Ishikawa (cell line): ENCODE measurements around the gene BAIAP3.

Experiments
- CEBPB ChIP-seq: IDR thresholded peaks from 2 replicates; pipeline ENCODE4 v1.6.1; 2012
- CREB1 ChIP-seq: IDR thresholded peaks from 2 replicates; pipeline ENCODE4 v1.6.1; 2012; ENCODE audit warnings: low read depth
- EGR1 ChIP-seq: IDR thresholded peaks from 2 replicates; pipeline ENCODE4 v1.6.1; 2012
- EP300 ChIP-seq: IDR thresholded peaks from 2 replicates; pipeline ENCODE4 v1.6.1; 2012; ENCODE audit warnings: borderline replicate concordance
- FOXM1 ChIP-seq: IDR thresholded peaks from 2 replicates; pipeline ENCODE4 v1.6.1; 2012; ENCODE audit warnings: low read depth, borderline replicate concordance
- RAD21 ChIP-seq: IDR thresholded peaks from 2 replicates; pipeline ENCODE4 v1.6.1; 2012; ENCODE audit warnings: low read depth
- TAF1 ChIP-seq: IDR thresholded peaks from 2 replicates; pipeline ENCODE4 v1.6.1; 2012; ENCODE audit warnings: low read depth, mild to moderate bottlenecking
- TEAD4 ChIP-seq: IDR thresholded peaks from 2 replicates; pipeline ENCODE4 v1.6.1; 2012
- YY1 ChIP-seq: IDR thresholded peaks from 2 replicates; pipeline ENCODE4 v1.6.1; 2012; ENCODE audit warnings: low read depth
- ZBTB7A ChIP-seq: IDR thresholded peaks from 2 replicates; pipeline ENCODE4 v1.6.1; 2012; ENCODE audit warnings: low read depth
- TF ChIP-seq, protein P1 (sequence below): IDR thresholded peaks from 2 replicates; pipeline ENCODE4 v1.6.1; 2012; ENCODE audit warnings: low read depth, mild to moderate bottlenecking
- TF ChIP-seq, protein P2 (sequence below): IDR thresholded peaks from 2 replicates; pipeline ENCODE4 v1.6.1; 2012
- TF ChIP-seq, protein P3 (sequence below): IDR thresholded peaks from 2 replicates; pipeline ENCODE4 v1.6.1; 2012

DNA sequence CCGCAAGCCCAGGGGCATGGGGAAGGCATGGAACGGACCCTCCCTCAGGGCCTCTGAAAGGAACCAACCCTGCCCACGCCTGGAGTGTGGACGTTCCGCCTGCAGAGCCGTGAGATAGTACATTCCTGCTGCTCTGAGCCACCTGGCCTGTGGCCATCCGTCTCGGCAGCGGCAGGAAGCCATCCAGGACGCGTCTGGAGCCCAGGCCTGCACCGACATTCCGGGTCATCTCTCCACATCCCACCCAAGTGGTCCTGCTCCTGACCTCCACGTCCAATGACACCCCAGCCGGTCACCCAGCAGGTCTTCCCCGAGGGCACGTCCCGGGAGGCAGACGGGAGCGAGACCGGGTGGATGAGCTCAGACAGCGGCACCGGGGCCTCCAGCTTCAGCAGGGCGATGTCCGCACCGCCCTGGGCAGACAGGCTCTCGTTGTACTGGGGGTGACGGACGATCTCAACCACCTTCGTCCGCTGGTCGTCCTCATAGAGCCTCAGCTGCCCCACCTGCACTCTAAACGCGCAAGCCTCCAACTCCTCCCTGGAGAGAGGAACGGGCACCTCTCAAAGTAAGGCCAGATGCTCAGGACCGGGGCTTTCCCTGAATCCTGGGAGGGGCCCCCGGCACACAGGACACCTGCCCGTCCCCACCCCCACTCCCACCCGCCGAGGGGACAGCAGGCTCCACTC, 45.3 kb upstream of the BAIAP3 start:
- TF ChIP-seq RAD21 (no peak), TAF1 (no peak), FOXM1 (no peak), YY1 (no peak), EP300 (no peak), CREB1 (no peak), CEBPB (no peak), TEAD4 (no peak), ZBTB7A (no peak), EGR1 (no peak)
- TF ChIP-seq, protein P1, sequence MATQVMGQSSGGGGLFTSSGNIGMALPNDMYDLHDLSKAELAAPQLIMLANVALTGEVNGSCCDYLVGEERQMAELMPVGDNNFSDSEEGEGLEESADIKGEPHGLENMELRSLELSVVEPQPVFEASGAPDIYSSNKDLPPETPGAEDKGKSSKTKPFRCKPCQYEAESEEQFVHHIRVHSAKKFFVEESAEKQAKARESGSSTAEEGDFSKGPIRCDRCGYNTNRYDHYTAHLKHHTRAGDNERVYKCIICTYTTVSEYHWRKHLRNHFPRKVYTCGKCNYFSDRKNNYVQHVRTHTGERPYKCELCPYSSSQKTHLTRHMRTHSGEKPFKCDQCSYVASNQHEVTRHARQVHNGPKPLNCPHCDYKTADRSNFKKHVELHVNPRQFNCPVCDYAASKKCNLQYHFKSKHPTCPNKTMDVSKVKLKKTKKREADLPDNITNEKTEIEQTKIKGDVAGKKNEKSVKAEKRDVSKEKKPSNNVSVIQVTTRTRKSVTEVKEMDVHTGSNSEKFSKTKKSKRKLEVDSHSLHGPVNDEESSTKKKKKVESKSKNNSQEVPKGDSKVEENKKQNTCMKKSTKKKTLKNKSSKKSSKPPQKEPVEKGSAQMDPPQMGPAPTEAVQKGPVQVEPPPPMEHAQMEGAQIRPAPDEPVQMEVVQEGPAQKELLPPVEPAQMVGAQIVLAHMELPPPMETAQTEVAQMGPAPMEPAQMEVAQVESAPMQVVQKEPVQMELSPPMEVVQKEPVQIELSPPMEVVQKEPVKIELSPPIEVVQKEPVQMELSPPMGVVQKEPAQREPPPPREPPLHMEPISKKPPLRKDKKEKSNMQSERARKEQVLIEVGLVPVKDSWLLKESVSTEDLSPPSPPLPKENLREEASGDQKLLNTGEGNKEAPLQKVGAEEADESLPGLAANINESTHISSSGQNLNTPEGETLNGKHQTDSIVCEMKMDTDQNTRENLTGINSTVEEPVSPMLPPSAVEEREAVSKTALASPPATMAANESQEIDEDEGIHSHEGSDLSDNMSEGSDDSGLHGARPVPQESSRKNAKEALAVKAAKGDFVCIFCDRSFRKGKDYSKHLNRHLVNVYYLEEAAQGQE: no peak
- TF ChIP-seq, protein P2, sequence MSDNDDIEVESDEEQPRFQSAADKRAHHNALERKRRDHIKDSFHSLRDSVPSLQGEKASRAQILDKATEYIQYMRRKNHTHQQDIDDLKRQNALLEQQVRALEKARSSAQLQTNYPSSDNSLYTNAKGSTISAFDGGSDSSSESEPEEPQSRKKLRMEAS: no peak
- TF ChIP-seq, protein P3, sequence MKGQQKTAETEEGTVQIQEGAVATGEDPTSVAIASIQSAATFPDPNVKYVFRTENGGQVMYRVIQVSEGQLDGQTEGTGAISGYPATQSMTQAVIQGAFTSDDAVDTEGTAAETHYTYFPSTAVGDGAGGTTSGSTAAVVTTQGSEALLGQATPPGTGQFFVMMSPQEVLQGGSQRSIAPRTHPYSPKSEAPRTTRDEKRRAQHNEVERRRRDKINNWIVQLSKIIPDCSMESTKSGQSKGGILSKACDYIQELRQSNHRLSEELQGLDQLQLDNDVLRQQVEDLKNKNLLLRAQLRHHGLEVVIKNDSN: no peak
